Superior temporal gyrus (tissue), 1 donor: ENCODE measurements around the gene MCMBP.
"Not testable (repeated sequence)": the region's sequence is repeated elsewhere in the genome, so short reads cannot be mapped to it uniquely, and the experiment has no call there.

ENCODE experiments used
- DNase-seq: peaks from one replicate; pipeline ENCODE4 v3.0.0-alpha.2; 2016; ENCODE audit errors: extremely low spot score

The MCMBP gene

GRCh38 chr10:119872610-119872859, at the start of gene MCMBP:
Gene MCMBP, minus strand, starts transcription at chr10:119872843. Its CDS starts 259 bp downstream, at chr10:119872584.
- DNase-seq, result no peak

DNA sequence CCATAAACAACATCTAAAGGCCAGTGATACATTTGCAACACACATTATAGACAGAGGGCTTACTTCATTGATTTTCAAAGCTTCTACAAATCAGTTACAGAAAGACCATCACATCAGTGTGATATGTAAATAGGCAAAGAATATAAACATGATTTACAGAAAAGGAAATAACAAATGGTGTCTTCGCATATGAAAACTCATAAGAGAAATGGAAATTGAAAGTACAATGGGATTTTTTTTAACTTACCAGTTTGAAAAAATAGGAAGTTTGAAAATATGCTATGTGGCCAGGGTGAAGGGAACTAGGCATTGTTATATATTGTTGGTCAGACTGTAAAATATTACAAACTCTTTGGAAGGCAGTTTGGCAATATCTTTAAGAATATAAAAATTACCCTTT, 47.2 kb upstream of the MCMBP start:
- no peak for DNase-seq

- DNase-seq, result no peak
Measured at GRCh38 chr10:119919271-119919670, 46.6 kb upstream of the MCMBP start.

DNA sequence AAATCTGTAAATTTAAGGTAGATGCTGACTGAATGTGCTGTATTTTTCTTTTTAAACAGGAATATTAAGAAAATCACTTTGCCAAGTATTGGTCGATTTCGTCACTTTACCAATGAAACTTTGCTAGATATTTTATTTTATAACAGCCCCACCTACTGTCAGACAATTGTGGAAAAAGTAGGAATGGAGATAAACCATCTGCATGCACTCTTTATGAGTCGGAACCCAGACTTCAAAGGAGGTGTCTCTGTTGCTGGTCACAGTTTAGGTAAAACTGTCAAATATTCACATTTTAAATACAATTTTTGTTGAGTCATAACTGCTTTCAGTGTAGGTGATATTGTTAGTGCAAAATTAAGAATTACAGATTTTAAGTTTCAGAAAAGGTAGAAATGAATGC, 45.1 kb upstream of the MCMBP start:
- no peak for DNase-seq

GRCh38 chr10:119910689-119911088, 38.0 kb upstream of the MCMBP start:
- DNase-seq, result no peak

DNA sequence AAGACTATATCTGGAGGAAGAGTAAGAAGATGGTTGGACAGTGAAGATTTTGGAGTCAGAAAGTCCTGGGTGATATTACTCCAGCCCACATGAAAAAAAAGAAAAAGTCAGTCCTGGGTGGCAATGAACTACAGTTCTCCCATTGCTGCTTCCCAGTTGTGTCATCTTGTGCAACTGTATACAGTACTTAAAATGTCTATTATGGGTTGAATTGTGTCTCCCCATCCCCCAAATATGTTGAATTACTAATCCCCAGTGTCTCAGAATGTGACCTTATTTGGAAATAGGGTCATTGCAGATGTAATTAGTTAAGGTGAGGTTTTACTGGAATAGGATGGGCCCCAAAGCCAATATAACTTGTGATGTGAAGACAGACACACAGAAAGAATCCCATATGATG, 35.5 kb upstream of the MCMBP start:
- no peak for DNase-seq

DNA sequence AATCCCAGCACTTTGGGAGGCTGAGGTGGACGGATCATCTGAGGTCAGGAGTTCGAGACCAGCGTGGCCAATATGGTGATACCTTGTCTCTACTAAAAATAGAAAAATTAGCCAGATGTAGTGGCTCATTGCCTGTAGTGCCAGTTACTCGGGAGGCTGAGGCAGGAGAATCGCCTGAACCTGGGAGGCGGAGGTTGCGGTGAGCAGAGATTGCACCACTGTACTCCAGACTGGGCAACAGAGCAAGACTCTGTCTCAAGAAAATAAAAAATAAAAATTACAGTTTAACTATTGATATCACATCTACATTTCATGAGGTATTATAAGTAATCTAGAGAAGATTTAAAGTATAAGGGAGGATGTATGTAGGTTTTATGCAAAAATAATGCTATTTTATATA, 35.1 kb upstream of the MCMBP start:
- DNase-seq, result not testable (repeated sequence)

GRCh38 chr10:119903946-119904666, 31.5 kb upstream of the MCMBP start:
- DNase-seq, result no peak

DNA sequence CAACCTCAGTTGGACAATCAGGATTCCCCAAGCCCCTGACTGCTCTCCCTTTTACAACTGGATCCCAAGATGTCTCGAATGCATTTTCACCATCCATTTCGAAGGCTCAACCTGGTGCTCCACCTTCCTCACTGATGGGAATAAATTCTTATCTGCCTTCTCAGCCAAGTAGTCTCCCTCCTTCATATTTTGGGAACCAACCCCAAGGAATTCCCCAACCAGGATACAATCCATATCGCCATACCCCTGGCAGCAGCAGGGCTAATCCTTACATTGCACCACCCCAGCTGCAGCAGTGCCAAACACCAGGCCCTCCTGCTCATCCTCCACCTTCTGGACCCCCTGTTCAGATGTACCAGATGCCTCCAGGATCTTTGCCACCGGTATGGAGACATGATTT, 25.9 kb upstream of the MCMBP start:
- DNase-seq, result no peak

- DNase-seq, result no peak
Measured at GRCh38 chr10:119896937-119897770, 24.5 kb upstream of the MCMBP start.

GRCh38 chr10:119896061-119896655, 23.5 kb upstream of the MCMBP start:
- no peak for DNase-seq

- DNase-seq, result no peak
Measured at GRCh38 chr10:119893845-119894427, 21.3 kb upstream of the MCMBP start.

DNA sequence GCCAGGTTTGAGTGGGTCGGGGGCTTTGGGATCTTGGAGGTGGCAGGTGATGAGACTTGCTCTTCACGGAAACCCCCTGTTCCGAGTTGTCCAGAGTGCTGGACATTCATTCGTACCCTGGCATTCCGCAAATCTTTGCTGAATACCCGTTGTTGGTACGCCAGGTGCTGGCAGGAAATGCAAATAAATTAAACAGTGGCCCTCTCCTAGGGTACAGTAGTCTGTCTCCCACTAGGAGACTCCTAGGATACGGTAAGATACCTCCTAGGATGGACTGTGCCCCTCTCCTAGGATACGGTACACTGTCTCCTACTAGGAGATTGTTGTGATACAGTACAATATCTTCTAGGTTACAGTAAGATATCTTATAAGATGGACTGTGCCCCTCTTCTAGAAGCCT, 20.4 kb upstream of the MCMBP start:
- no peak for DNase-seq

- peak; percentile 99 for DNase-seq
Measured at GRCh38 chr10:119892188-119893065, 19.8 kb upstream of the MCMBP start, which contains the start of gene SEC23IP. Gene SEC23IP, plus strand, starts transcription at chr10:119892730. Its CDS starts 53 bp downstream, at chr10:119892783.

DNA sequence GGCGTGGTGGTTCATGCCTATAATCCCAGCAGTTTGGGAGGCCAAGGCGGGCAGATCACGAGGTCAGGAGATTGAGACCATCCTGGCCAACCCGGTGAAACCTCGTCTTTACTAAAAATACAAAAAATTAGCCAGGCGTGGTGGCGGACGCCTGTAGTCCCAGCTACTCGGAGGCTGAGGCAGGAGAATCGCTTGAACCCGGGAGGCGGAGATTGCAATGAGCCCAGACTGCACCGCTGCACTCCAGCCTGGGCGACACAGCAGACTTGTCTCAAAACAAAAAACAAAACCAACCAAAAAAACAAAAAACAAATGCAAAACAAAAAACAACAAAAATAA, 19.2 kb upstream of the MCMBP start:
- DNase-seq, result not testable (repeated sequence)

GRCh38 chr10:119890307-119890706, 17.7 kb upstream of the MCMBP start:
- not testable (repeated sequence) for DNase-seq

DNA sequence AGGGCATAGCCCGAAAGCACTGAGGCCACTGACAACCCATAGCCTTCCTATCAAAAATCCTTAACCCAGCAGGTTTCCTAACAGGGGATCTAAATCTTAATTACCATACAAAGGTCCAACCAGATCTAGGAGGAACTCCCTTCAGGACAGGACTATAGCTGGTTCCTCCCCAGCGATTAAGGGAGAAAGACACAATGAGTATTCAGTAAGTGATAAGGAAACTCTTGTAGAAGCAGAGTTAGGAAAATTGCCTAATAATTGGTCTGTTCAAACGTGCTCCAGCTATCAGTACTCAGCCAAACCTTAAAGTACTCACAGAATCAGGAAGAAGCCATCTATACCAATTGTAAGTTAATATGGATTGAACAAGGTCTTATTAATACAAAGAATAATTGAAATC, 16.6 kb upstream of the MCMBP start:
- not testable (repeated sequence) for DNase-seq

- not testable (repeated sequence) for DNase-seq
Measured at GRCh38 chr10:119888715-119889114, 16.1 kb upstream of the MCMBP start.

DNA sequence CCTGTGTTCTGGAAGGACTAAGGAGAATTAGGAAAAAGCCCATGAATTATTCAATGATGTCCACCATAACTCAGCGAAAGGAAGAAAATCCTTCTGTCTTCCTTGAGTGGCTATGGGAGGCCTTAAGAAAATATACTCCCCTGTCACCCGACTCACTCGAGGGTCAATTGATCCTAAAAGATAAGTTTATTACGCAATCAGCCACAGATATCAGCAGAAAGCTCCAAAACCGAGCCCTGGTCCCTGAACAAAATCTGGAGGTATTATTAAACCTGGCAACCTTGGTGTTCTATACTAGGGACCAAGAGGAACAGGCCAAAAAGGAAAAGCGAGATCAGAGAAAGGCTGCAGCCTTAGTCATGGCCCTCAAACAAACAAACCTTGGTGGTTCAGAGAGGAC, 13.4 kb upstream of the MCMBP start:
- DNase-seq, result not testable (repeated sequence)

DNA sequence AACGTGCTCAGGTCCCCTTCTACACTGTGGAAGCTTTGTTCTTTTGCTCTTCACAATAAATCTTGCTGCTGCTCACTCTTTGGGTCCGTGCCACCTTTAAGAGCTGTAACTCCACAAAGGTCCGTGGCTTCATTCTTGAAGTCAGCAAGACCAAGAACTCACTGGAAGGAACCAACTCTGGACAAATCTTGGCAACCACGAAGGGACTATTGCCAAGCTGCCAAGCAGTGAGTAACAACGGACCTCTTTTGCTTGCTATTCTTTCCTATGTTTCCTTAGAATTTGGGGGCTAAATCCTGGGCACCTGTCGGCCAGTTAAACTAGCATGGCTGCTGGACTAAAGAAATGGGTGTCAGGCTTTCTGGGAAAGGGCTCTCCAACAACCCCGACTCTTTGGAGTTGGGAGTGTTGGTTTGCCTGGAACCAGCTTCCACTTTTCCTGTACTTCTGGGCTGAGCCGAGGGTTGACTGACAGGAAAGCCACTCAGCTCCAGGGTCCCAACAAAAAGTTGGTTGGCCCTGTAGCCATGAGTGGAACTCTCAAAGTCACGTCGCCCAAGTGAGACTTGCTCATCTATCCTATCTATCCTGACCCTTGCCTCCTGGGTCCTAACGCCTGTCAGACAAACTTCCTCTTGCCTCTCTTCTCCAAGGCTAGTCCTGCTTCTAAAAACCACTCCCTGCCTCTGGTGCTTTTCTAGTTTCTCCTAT, 11.4 kb upstream of the MCMBP start:
- DNase-seq, result not testable (repeated sequence)

DNA sequence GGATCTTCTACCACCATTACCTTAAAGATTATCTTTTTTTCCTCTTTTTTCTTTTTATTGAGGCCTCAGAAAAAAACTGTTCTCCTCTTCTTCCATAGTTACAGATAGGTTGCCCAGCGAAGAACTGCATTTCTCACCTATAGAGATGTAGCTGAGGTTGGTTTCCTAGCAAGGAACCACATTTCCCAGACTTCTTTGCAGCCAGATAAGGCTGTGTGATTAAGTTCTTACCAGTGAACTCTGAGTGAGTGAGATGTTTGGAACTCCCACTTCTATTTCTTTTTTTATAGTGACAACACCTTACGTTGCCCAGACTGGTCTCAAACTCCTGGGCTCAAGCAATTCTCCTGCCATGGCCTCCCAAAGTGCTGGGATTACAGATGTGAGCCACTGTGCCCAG, 5.9 kb upstream of the MCMBP start:
- DNase-seq, result no peak
